ENCODE measurements around the gene PPP4R4.
"Not testable (repeated sequence)": the region's sequence is repeated elsewhere in the genome, so short reads cannot be mapped to it uniquely, and the experiment has no call there.

The PPP4R4 gene

DNA sequence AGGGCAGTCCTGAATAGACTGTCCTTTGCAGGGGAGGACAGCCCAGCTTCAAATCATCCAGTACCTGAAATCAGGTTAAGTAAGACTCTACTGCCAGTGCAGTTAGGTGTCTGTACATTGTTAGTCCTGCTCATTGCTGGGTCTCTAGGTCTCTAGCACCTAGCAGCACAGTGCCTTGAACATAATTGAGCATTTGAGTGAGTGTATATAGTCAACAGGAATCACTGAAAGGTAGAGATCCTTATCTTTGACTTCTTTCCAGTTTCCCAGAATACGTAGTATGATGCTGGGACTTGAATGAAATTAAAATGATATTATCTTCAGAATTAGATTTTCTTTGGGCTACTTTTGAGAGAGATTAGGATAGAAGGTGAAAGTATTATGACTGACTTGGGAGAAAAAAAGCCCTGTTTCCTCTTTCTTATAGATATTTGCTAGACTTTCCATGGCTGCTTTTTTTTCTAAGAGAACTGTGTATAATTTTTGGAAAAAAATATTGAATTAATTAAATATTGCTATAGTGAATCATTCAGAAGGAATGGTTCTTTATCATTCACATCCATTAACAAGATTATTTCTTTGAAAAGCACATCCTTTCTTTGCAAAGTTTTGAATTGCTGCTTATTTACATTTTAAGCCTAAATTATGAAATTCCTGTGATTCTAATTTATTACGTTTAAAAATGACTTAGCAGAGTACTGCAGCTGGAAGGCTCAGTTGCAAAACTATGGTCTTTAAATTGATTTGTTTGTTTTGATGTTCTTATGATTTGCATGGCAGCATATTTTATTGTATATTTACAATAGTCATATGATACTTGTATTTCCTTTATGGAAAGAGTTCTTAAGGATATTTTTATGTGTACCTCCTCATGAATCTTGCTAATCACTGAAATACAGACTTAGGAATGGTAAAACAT lies 51.6 kb downstream of the PPP4R4 start:
- Mint-ChIP-seq H3K27ac (no peak overlapping the region), H3K4me3 (no peak overlapping the region), H3K27me3 (ENCODE audit: low read depth) (peaks cover 6% of the 10 kb centered on the region), H3K9me3 (peaks cover 9% of the 10 kb centered on the region), H3K4me1 (ENCODE audit: low read depth) (no peaks in the 10 kb centered on the region), H3K36me3 (ENCODE audit: low read depth) (no peaks in the 10 kb centered on the region)
- no peak for DNase-seq (ENCODE audit: low spot score)

GRCh38 chr14:94227029-94227428 lies 52.9 kb downstream of the PPP4R4 start:
- no peak overlapping the region for H3K4me3 Mint-ChIP-seq
- no peak overlapping the region for H3K27ac Mint-ChIP-seq
- peaks cover 2% of the 10 kb centered on the region for H3K9me3 Mint-ChIP-seq
- no peaks in the 10 kb centered on the region for H3K36me3 Mint-ChIP-seq (ENCODE audit: low read depth)
- no peak for DNase-seq (ENCODE audit: low spot score)
- no peaks in the 10 kb centered on the region for H3K4me1 Mint-ChIP-seq (ENCODE audit: low read depth)
- peaks cover 3% of the 10 kb centered on the region for H3K27me3 Mint-ChIP-seq (ENCODE audit: low read depth)

DNA sequence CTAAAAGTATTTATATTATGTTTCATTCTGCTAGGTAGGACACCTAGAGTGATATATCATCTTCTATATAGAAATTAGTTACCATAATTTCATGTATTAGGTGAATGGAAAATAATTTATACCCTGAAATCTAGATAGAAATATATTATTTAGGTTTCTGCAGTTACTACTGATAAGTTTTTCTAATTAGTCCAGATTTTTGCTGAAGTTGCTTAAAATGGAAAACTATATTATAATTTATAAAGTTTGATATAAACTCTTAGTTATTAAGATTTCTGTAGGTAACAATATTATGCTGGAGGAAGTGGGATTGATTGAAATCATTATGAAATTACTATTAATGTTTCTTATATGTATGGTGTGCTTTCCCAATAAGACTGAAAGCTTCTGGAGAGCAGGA lies 62.9 kb downstream of the PPP4R4 start:
- no peaks in the 10 kb centered on the region for H3K36me3 Mint-ChIP-seq (ENCODE audit: low read depth)
- H3K9me3 Mint-ChIP-seq = no peaks in the 10 kb centered on the region
- no peak overlapping the region for H3K4me3 Mint-ChIP-seq
- H3K27me3 Mint-ChIP-seq (ENCODE audit: low read depth) = no peaks in the 10 kb centered on the region
- no peak for DNase-seq (ENCODE audit: low spot score)
- H3K4me1 Mint-ChIP-seq (ENCODE audit: low read depth) = peaks cover 1% of the 10 kb centered on the region
- H3K27ac Mint-ChIP-seq = no peak overlapping the region

DNA sequence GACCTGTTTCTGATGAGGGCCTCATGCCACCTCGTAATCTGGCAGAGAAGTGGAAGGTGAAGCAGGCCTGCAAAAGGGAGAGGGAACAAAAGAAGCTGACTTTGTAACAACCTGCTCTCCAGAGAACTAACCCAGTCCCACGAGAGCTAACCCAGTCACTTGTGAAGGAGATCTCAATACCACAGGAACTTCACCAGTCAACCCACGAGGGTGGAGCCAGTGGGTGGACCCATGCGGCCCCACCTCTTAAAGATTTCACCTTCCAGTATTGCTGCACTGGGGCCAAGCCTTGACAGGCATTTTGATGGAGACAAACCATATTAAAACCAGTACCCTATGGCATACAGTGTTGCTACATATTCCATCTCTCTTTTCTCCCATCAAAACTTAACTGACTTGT lies 63.9 kb downstream of the PPP4R4 start:
- no peak for DNase-seq (ENCODE audit: low spot score)
- Mint-ChIP-seq H3K4me1 (ENCODE audit: low read depth) (peaks cover 1% of the 10 kb centered on the region), H3K36me3 (ENCODE audit: low read depth) (no peaks in the 10 kb centered on the region), H3K27me3 (ENCODE audit: low read depth) (no peaks in the 10 kb centered on the region), H3K9me3 (no peaks in the 10 kb centered on the region), H3K4me3 (no peak overlapping the region), H3K27ac (no peak overlapping the region)

DNA sequence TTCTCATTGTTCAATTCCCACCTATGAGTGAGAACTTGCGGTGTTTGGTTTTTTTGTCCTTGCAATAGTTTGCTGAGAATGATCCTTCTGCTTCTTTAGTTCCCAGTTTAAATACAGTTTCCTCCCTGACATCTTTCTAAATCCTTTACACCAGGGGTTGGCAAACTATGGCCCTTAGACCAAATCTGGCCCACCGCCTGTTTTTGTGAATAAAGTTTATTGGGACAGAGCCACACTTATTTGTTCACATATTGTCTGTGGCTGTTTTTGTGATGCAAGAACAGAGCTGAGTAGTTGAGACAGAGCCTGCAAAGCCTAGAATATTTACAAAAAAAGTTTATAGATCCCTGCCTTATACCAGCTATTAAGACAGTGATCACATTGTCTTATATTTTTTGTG lies 65.3 kb downstream of the PPP4R4 start:
- H3K27ac Mint-ChIP-seq = no peak overlapping the region
- H3K36me3 Mint-ChIP-seq (ENCODE audit: low read depth) = no peaks in the 10 kb centered on the region
- DNase-seq (ENCODE audit: low spot score) = no peak
- H3K9me3 Mint-ChIP-seq = no peaks in the 10 kb centered on the region
- peaks cover 1% of the 10 kb centered on the region for H3K4me1 Mint-ChIP-seq (ENCODE audit: low read depth)
- no peak overlapping the region for H3K4me3 Mint-ChIP-seq
- no peaks in the 10 kb centered on the region for H3K27me3 Mint-ChIP-seq (ENCODE audit: low read depth)

DNA sequence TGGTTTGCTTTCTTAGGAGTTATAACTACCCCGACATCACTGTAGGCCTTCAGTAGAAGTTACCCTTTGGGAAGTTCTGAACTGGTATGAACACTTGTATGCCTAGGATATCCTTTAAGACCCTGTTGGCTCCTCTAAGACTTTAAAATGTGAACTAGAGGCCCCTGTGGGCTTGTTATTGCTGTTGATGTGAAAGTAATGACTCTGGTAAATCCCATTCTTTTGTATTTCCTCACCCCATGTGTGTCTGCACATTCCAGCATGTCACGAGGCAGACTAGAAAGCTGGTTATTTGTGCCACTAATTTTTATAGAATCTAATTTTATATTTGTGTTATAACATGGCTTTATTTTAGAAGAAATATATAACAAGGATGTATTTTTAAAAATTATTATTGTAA lies 70.1 kb downstream of the PPP4R4 start:
- no peaks in the 10 kb centered on the region for H3K36me3 Mint-ChIP-seq (ENCODE audit: low read depth)
- DNase-seq (ENCODE audit: low spot score) = no peak
- no peak overlapping the region for H3K4me3 Mint-ChIP-seq
- H3K4me1 Mint-ChIP-seq (ENCODE audit: low read depth) = no peaks in the 10 kb centered on the region
- H3K9me3 Mint-ChIP-seq = no peaks in the 10 kb centered on the region
- H3K27ac Mint-ChIP-seq = no peak overlapping the region
- H3K27me3 Mint-ChIP-seq (ENCODE audit: low read depth) = no peaks in the 10 kb centered on the region

- not testable (repeated sequence) for DNase-seq (ENCODE audit: low spot score); H3K27ac Mint-ChIP-seq; H3K36me3 Mint-ChIP-seq (ENCODE audit: low read depth); H3K4me1 Mint-ChIP-seq (ENCODE audit: low read depth); H3K9me3 Mint-ChIP-seq; H3K4me3 Mint-ChIP-seq; H3K27me3 Mint-ChIP-seq (ENCODE audit: low read depth)
These were observed 90.1 kb downstream of the PPP4R4 start for GRCh38 chr14:94264195-94264594.

DNA sequence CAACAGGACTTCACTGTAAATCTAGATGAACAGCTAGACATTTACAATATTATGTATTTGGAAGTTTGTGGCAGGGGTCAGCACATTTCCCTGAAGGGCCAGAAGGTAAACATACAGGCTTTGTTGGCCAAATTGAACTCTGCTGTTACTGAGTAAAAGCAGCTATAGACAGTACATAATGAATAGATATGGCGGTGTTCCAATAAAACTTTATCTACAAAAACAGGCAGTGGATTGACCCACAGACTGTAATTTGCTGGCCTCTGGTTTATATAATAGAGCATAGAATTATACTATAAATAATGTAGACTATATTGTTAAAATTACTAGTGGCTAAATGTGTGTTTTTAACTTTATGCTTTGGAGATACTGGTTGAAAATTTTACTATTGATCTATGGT lies 93.2 kb downstream of the PPP4R4 start:
- no peak for DNase-seq (ENCODE audit: low spot score)
- no peak overlapping the region for H3K4me3 Mint-ChIP-seq
- H3K27ac Mint-ChIP-seq = no peak overlapping the region
- no peaks in the 10 kb centered on the region for H3K4me1 Mint-ChIP-seq (ENCODE audit: low read depth)
- H3K27me3 Mint-ChIP-seq (ENCODE audit: low read depth) = peaks cover 7% of the 10 kb centered on the region
- H3K9me3 Mint-ChIP-seq = peaks cover 7% of the 10 kb centered on the region
- no peaks in the 10 kb centered on the region for H3K36me3 Mint-ChIP-seq (ENCODE audit: low read depth)

- H3K4me1 Mint-ChIP-seq (ENCODE audit: low read depth); H3K27ac Mint-ChIP-seq; H3K9me3 Mint-ChIP-seq; DNase-seq (ENCODE audit: low spot score); H3K36me3 Mint-ChIP-seq (ENCODE audit: low read depth); H3K4me3 Mint-ChIP-seq; H3K27me3 Mint-ChIP-seq (ENCODE audit: low read depth): not testable (repeated sequence)
These were observed 94.5 kb downstream of the PPP4R4 start for GRCh38 chr14:94268582-94268981.

DNA sequence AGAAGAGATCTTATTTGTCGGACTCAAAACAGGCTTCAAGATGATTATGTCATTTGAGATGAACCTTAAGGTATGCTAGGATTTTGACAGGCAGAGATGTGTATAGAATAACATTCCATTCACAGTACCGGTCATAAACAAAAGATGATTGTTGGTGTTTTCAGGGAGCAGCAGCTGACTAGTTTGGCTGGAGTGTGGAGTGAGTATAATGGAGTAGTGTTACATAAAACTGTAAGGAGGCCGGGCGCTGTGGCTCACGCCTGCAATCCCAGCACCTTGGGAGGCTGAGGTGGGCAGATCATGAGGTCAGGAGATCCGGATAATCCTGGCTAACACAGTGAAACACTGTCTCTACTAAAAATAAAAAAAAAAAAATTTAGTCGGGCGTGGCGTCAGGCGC lies 95.0 kb downstream of the PPP4R4 start:
- Mint-ChIP-seq H3K4me3 (no peak overlapping the region), H3K27me3 (ENCODE audit: low read depth) (peaks cover 7% of the 10 kb centered on the region), H3K4me1 (ENCODE audit: low read depth) (no peaks in the 10 kb centered on the region), H3K27ac (no peak overlapping the region), H3K36me3 (ENCODE audit: low read depth) (no peaks in the 10 kb centered on the region), H3K9me3 (no peaks in the 10 kb centered on the region)
- no peak for DNase-seq (ENCODE audit: low spot score)

DNA sequence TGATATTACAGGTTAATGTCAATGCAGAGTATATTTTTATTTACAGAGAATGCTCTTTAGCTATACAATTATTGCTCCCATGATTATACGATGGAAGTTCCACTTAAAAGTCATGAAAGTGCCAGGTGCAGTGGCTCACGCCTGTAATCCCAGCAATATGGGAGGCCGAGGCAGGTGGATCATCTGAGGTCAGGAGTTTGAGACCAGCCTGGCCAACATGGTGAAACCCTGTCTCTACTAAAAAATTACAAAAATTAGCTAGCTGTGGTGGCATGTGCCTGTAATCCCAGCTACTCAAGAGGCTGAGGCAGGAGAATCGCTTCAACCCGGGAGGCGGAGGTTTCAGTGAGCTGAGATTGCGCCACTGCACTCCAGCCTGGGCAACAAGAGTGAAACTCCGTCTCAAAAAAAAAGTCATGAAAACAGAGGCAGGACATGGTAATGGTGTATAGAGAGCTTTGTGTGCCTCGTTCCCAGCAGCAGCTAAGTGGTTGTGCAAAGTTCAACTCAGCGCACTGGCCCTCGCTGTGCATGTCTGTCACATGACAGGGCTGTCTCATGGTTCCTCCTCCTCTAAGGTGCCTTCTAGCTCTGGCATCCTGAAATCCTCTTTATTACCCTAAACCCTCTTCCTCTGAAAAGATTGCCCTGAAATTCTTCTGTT lies 102.9 kb downstream of the PPP4R4 start:
- not testable (repeated sequence) for DNase-seq (ENCODE audit: low spot score); H3K4me3 Mint-ChIP-seq; H3K27ac Mint-ChIP-seq; H3K27me3 Mint-ChIP-seq (ENCODE audit: low read depth); H3K4me1 Mint-ChIP-seq (ENCODE audit: low read depth); H3K36me3 Mint-ChIP-seq (ENCODE audit: low read depth); H3K9me3 Mint-ChIP-seq

GRCh38 chr14:94278731-94279130 lies 104.6 kb downstream of the PPP4R4 start:
- Mint-ChIP-seq H3K4me1 (ENCODE audit: low read depth) (no peaks in the 10 kb centered on the region), H3K36me3 (ENCODE audit: low read depth) (no peaks in the 10 kb centered on the region), H3K27me3 (ENCODE audit: low read depth) (no peaks in the 10 kb centered on the region), H3K9me3 (no peaks in the 10 kb centered on the region), H3K4me3 (no peak overlapping the region), H3K27ac (no peak overlapping the region)
- DNase-seq (ENCODE audit: low spot score) = no peak

GRCh38 chr14:94282991-94283723 lies 109.0 kb downstream of the PPP4R4 start:
- H3K27me3 Mint-ChIP-seq (ENCODE audit: low read depth) = no peaks in the 10 kb centered on the region
- H3K4me1 Mint-ChIP-seq (ENCODE audit: low read depth) = peaks cover 8% of the 10 kb centered on the region
- H3K36me3 Mint-ChIP-seq (ENCODE audit: low read depth) = no peaks in the 10 kb centered on the region
- no peaks in the 10 kb centered on the region for H3K9me3 Mint-ChIP-seq
- H3K4me3 Mint-ChIP-seq = no peak overlapping the region
- no peak overlapping the region for H3K27ac Mint-ChIP-seq
- no peak for DNase-seq (ENCODE audit: low spot score)

DNA sequence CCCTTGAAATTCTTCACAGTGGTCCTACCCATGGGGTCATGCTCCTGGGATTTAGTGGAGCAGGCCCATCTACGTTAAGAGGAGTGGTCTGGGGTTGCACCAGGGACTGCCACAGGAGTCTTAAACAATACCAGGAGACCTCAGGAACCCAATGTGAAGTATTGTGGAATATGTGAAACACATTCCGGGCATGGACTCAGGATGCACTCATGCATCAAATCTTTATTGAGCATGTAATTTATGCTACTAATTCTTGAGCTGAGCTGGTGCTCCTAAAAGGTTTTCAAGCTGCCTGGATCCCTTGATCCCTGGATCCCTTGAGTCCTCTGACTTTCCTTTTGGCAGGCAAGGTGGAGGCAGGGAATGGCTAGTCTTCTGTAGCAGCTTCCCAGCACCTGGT lies 110.1 kb downstream of the PPP4R4 start:
- Mint-ChIP-seq H3K4me3 (no peak overlapping the region), H3K4me1 (ENCODE audit: low read depth) (peaks cover 8% of the 10 kb centered on the region), H3K36me3 (ENCODE audit: low read depth) (no peaks in the 10 kb centered on the region), H3K27me3 (ENCODE audit: low read depth) (no peaks in the 10 kb centered on the region), H3K9me3 (no peaks in the 10 kb centered on the region), H3K27ac (no peak overlapping the region)
- no peak for DNase-seq (ENCODE audit: low spot score)

Measured in T-helper 2 cell treated with Interferon-gamma antibody and Interleukin-4, amounts not matched to agents 5 μg/mL and 100 μg/mL, for 36 hours (primary cell).